Stimulated activated CD8-positive, alpha-beta memory T cell treated with anti-CD3 and anti-CD28 coated beads, Interleukin-12 subunit alpha, Interleukin-12 subunit beta, amount 100 ng/mL, for 24 hours (primary cell): Measurements from ENCODE around the gene GTF2H2C_2.
A peak's percentile ranks its signal among the peaks of the same experiment; 100 is the strongest.
"Not testable (repeated sequence)": the region's sequence is repeated elsewhere in the genome, so short reads cannot be mapped to it uniquely, and the experiment has no call there.

Source experiments
- DNase-seq: peaks from one replicate; pipeline ENCODE4 v3.0.0-alpha.2; 2020; ENCODE audit errors: extremely low read depth

GTF2H2C_2 gene

DNA sequence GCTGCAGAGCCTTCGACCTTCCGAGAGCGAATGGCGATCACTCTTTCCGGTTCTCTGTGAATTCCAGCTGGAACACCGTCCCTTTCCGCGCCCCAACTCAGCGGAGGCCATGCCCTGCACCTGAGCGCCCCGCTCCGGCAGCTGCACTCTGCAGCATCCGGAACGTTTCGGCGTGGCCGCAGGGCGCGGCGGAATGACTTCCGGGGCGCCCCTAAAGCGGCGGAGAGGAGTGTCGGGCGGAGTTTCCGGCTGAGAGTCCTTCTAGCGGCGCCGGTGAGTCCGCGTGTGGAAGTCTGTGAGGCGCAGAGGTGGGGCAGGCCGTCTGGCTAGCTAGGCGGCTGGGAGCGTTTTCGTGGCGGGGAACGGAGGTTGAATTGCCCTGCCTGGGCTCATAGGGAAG, at the start of gene GTF2H2C_2:
Gene GTF2H2C_2 (plus strand): TSS at position 252 of the 400 bp plus-strand sequence.
- DNase-seq, result not testable (repeated sequence)

GRCh38 chr5:70400984-70401686, 14.0 kb upstream of the GTF2H2C_2 start:
- peak; percentile 12 for DNase-seq

- DNase-seq, result not testable (repeated sequence)
These were observed 6.2 kb downstream of the GTF2H2C_2 start for GRCh38 chr5:70421322-70421721.

- DNase-seq, result not testable (repeated sequence)
These were observed 8.0 kb downstream of the GTF2H2C_2 start for GRCh38 chr5:70423215-70423614.

DNA sequence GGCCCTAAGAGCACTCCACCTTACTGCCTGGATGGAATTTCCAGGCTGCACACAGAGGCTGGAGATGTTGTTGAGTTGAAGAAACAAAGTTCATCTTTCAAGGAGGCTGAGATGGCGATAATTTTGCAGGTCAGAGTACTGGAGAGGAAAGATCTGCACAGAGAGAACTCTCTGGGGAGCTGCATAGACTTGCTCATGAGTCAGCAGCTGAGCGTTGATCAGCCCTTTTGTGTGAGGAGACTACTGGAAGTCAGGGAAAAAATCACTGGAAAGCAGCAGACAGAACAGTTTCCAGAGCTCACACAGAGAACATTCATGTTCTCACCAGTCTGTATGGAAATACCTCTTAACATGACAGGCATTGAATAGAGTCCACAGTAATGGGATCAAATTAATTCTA, 23.4 kb downstream of the GTF2H2C_2 start:
- not testable (repeated sequence) for DNase-seq

GRCh38 chr5:70449565-70449964, 34.4 kb downstream of the GTF2H2C_2 start:
- DNase-seq, result not testable (repeated sequence)

DNA sequence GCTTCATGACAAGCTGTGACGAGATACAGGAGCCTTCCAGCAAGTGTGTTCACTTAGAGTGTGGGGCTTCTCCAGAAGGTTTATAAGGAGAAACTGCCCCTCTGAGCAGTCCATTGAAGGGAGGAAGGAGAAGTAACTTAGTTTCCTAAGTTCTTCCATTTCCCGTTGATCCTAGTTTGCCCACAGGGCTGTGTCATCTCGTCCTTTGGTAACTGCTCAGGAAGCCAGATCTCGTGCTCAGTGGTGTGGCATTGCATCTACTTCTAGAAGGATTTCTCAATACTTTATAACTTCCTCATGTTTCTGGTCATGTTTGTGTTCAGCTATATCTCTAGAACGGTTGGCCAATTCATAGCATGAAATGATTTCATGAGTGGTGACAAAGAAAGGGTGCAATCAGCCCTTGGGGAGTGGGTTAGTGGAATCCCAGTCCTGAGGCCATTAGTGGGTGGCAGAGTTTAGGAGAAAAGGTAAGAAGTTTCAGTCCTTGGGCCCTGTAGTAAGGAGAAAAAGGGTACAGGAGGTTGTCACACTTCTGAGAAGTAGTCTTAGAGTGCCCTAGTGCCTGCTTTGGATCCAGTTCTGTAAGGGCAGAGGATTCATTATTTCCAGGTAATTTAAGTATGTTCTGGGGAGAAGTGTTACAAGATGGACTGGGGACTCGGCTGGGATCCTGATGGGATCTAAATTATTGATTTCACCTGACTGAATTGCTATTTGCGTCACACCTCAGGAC, 36.2 kb downstream of the GTF2H2C_2 start:
- not testable (repeated sequence) for DNase-seq

- DNase-seq, result not testable (repeated sequence)
These were observed 41.9 kb downstream of the GTF2H2C_2 start for GRCh38 chr5:70457093-70457492.

- DNase-seq, result not testable (repeated sequence)
These were observed 44.0 kb downstream of the GTF2H2C_2 start for GRCh38 chr5:70459188-70459587.

- DNase-seq, result not testable (repeated sequence)
These were observed 46.8 kb downstream of the GTF2H2C_2 start for GRCh38 chr5:70461984-70462383.

DNA sequence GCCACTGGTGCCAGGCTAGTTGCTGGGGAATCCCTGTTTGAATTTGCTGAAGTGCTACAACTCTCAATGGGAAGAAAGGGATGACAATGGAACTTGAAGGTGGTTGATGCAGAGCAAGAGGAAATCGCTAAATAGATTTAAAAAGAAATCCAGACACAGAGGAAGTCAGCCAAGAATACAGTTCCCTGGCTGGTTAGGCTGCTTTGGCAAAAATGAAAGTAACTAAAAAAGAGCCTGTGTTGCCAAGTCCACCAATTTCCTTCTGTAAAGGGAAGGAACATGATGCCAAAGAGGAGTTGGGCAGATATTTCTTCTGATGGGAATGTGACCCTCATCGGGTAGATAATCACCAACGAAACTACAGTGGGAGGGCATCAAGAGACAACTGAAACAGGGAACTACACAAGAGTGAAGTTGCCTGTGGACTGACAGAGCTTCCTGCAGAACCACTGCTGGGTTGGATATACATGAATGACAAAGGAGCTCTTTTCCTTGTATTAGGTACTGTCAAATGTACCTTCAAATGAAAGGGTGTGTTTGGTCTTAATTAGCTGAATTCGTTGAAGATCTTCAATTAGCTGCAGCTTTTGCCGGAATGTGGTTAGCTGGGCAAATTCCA, 49.0 kb downstream of the GTF2H2C_2 start:
- DNase-seq, result not testable (repeated sequence)

DNA sequence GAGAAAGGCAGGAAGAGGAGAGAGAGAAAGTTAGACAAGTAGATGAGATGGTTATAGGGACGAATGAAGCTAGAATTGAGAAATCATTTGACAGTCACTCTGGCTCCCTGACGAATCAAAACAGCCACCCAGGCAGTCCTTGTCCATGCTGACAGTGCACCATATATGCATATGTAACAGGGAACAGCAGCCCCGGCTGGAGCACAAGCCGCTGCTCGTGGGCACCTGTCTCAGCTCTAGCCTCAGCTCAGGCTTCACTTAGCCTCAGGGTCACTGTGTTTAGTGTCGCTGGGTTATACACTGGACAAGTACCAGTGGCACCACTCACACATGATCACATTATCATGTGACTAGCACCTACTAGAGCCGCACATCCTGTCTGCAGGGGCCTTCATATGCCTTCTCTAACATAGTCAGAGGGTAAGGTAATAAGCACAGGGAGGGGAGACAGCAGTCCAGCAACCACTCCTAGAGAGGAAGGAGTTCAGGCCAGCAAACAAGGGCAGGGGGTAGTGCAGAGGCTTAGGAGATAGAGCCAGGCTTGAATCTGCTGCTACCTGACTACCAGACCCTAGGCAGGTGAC, 54.9 kb downstream of the GTF2H2C_2 start:
- not testable (repeated sequence) for DNase-seq
